Type B pancreatic cell (in vitro differentiated cells): ENCODE results near the gene ACER2. TPM values are rescaled to one million over a fixed set of nuclear protein-coding genes. Genes with fewer than 3 reads are reported as not detected.

Experiments used
- DNase-seq: peaks from one replicate; pipeline ENCODE4 v3.0.0; 2021; ENCODE audit warnings: mixed read lengths; ENCODE audit not compliant: unreplicated experiment; ENCODE audit errors: extremely low spot score
- H3K27ac Mint-ChIP-seq: 2 replicates; pipeline ENCODE4 v1.8.0; 2021; ENCODE audit warnings: mild to moderate bottlenecking, mixed read lengths
- H3K27me3 Mint-ChIP-seq: 2 replicates; pipeline ENCODE4 v1.8.0; 2021; ENCODE audit warnings: mixed read lengths
- H3K36me3 Mint-ChIP-seq: 2 replicates; pipeline ENCODE4 v1.8.0; 2021; ENCODE audit warnings: mixed read lengths
- H3K4me1 Mint-ChIP-seq: one replicate; pipeline ENCODE4 v1.8.0; 2021; ENCODE audit warnings: mixed read lengths; ENCODE audit not compliant: unreplicated experiment
- H3K4me3 Mint-ChIP-seq: 2 replicates; pipeline ENCODE4 v1.8.0; 2021; ENCODE audit warnings: mild to moderate bottlenecking, mixed read lengths
- H3K9me3 Mint-ChIP-seq: 2 replicates; pipeline ENCODE4 v1.8.0; 2021; ENCODE audit warnings: mixed read lengths
- total RNA-seq: library from RNA; stranded (reverse); gene quantifications from 2 replicates; pipeline ENCODE4 v1.2.1, GENCODE V29; 2021; ENCODE audit warnings: low replicate concordance
- TF ChIP-seq, protein P1 (sequence below): fragments of 200-600 bp; sonication (generic); conservative IDR thresholded peaks from 2 replicates; pipeline ENCODE4 v1.5.0; 2021; ENCODE audit warnings: antibody characterized with exemption, mild to moderate bottlenecking

The ACER2 gene
- total RNA-seq, 1 donor from 2014 or later = 9.2 TPM

DNA sequence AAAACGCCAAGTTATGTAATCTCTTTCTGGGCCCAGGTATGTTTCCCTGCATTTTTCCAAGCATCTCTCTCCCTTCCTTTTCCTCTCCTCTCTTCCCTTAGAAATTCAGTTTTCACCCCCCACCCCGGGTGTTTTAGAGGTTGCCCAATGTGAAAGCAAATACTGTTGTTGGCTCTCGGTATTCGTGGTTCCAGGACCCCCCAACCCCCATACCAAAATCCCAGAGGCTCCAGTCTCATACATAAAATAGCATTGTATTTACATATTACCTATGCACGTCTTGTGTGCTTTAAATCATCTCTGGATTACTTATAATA is 48.8 kb downstream of the ACER2 start:
- Mint-ChIP-seq H3K27ac (peak overlapping the region; percentile 31), H3K9me3 (no peaks in the 10 kb centered on the region), H3K4me3 (peak overlapping the region; percentile 9), H3K27me3 (no peaks in the 10 kb centered on the region), H3K36me3 (no peaks in the 10 kb centered on the region), H3K4me1 (peaks cover 7% of the 10 kb centered on the region)
- no peak for DNase-seq
- TF ChIP-seq, protein P1, sequence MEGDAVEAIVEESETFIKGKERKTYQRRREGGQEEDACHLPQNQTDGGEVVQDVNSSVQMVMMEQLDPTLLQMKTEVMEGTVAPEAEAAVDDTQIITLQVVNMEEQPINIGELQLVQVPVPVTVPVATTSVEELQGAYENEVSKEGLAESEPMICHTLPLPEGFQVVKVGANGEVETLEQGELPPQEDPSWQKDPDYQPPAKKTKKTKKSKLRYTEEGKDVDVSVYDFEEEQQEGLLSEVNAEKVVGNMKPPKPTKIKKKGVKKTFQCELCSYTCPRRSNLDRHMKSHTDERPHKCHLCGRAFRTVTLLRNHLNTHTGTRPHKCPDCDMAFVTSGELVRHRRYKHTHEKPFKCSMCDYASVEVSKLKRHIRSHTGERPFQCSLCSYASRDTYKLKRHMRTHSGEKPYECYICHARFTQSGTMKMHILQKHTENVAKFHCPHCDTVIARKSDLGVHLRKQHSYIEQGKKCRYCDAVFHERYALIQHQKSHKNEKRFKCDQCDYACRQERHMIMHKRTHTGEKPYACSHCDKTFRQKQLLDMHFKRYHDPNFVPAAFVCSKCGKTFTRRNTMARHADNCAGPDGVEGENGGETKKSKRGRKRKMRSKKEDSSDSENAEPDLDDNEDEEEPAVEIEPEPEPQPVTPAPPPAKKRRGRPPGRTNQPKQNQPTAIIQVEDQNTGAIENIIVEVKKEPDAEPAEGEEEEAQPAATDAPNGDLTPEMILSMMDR = no peak

- no peak for DNase-seq
- H3K9me3 Mint-ChIP-seq = no peaks in the 10 kb centered on the region
- peaks cover 8% of the 10 kb centered on the region for H3K27me3 Mint-ChIP-seq
- H3K4me1 Mint-ChIP-seq = peaks cover 7% of the 10 kb centered on the region
- no peak overlapping the region for H3K4me3 Mint-ChIP-seq
- no peaks in the 10 kb centered on the region for H3K36me3 Mint-ChIP-seq
- H3K27ac Mint-ChIP-seq = no peak overlapping the region
- TF ChIP-seq, protein P1 = no peak
Measured at GRCh38 chr9:19460243-19460642, 51.4 kb downstream of the ACER2 start.

- Mint-ChIP-seq H3K9me3 (no peaks in the 10 kb centered on the region), H3K4me1 (peaks cover 7% of the 10 kb centered on the region), H3K27ac (no peak overlapping the region), H3K27me3 (peaks cover 11% of the 10 kb centered on the region), H3K36me3 (no peaks in the 10 kb centered on the region), H3K4me3 (no peak overlapping the region)
- TF ChIP-seq, protein P1 = no peak
- DNase-seq = no peak
Measured at GRCh38 chr9:19461135-19461534, 52.3 kb downstream of the ACER2 start.

DNA sequence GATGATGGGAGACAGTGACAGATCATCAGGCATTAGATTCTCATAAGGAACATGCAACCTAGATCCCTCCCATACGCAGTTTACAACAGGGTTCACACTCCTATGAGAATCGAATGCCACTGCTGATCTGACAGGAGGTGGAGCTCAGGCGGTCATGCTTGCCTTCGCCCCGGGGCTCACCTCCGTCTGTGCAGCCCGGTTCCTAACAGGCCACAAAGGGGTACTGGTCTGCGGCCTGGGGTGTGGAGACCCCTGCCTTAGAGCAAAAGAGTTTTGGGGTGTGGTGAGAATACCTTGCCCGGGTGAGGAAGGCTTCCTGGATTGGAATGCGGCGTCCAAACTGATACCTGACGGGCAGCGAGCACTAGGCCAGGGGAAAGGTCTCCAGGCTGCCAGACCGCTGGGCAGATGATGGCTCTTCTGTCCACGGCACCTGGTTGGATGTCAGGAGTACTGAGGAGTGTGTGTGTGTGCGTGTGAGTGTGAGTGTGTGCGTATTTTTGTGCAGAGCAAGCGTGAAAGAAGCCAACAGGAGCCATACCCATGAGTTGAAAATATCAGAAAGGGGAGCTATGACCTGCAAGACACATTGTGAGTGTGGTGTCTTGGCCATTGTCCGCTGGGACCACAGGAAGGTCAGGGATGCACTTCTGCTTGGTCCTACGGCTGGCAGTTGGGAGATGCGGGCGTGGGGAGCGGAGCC is 55.4 kb downstream of the ACER2 start:
- Mint-ChIP-seq H3K36me3 (no peaks in the 10 kb centered on the region), H3K4me1 (no peaks in the 10 kb centered on the region), H3K9me3 (no peaks in the 10 kb centered on the region), H3K4me3 (peak overlapping the region; percentile 85), H3K27me3 (peaks cover 11% of the 10 kb centered on the region), H3K27ac (peak overlapping the region; percentile 20)
- no peak for DNase-seq
- TF ChIP-seq, protein P1 = no peak

- DNase-seq = peak; percentile 82
- H3K9me3 Mint-ChIP-seq = no peaks in the 10 kb centered on the region
- TF ChIP-seq, protein P1 = peak; percentile 91
- H3K4me3 Mint-ChIP-seq = peak overlapping the region; percentile 85
- no peaks in the 10 kb centered on the region for H3K36me3 Mint-ChIP-seq
- no peaks in the 10 kb centered on the region for H3K4me1 Mint-ChIP-seq
- peaks cover 11% of the 10 kb centered on the region for H3K27me3 Mint-ChIP-seq
- H3K27ac Mint-ChIP-seq = peak overlapping the region; percentile 20
Measured at GRCh38 chr9:19464764-19465585, 56.2 kb downstream of the ACER2 start.
